ENCODE results near the gene MAOA. TPM values are rescaled to one million over a fixed set of nuclear protein-coding genes. Genes with fewer than 3 reads are reported as not detected.

The MAOA gene
- total and polyA plus RNA-seq, 9 of the 15 experiments (the other 6 are each of a cell fraction or from before 2014, with no cell fraction given), result 0.68 to 2.7 (median 1.9) TPM

DNA sequence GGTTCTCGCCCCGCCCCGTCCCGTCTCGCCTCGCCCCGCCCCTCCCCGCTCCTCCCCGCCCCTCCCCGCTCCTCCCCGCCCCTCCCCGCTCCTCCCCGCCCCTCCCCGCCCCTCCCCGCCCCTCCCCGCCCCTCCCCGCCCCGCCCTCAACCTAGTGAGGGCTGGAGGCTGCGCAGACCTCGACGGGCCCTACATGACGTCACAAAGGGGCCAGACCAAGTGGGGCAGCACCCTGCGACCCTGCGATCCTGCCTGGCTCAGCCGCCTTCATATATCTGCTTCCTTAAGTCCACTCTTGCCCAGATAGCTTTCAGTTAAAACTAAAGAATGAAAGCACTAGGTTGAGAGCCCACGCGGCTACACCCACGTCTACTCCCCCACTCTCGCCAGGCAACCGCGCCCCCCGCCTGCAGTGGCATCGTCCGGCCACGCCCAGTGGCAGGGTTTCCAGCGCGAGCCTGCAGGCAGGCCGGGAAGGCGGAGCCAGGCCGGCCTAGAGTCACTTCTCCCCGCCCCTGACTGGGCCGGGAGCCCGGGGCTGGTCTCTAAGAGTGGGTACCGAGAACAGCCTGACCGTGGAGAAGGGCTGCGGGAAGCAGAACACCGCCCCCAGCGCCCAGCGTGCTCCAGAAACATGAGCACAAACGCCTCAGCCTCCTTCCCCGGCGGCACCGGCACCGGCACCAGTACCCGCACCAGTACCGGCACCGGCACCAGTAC lies 1.5 kb upstream of the MAOA start:
- H3K9me1 ChIP-seq (ENCODE audit: control insufficient read depth, insufficient read depth, low read length), result no peaks in the 10 kb centered on the region
- peak; percentile 44 for FAIRE-seq
- peak; percentile 81 to 88 (median 83) for DNase-seq (ENCODE audit: extremely low read depth in 1 of 4, low spot score in 3 of 4)
- POLR2A ChIA-PET, result no interaction called here
- H3K4me2 ChIP-seq (ENCODE audit: insufficient read depth, low read length), result peak overlapping the region; percentile 74
- H3K4me3 ChIP-seq, result peak overlapping the region; percentile 43
- peak overlapping the region; percentile 74 to 91 for H3K9ac ChIP-seq (ENCODE audit: insufficient read depth in 1 of 2, low read depth in 2 of 2, low read length in 2 of 2)
- H3K27ac ChIP-seq (ENCODE audit: extremely low read depth, low read depth, low read length), result peak overlapping the region; percentile 94
- H3K36me3 ChIP-seq (ENCODE audit: control insufficient read depth, insufficient read depth, low read length), result no peaks in the 10 kb centered on the region
- H3K27me3 ChIP-seq (ENCODE audit: control insufficient read depth in 2 of 2, insufficient read depth in 2 of 2, low read length in 2 of 2), result no peaks in the 10 kb centered on the region
- peaks cover 0 to 15% of the 10 kb centered on the region in 2 experiments; a peak in 2 of 5 replicates for H3K4me1 ChIP-seq (replicated peaks in 1 of 2; ENCODE audit: control insufficient read depth in 2 of 2, insufficient read depth in 2 of 2, low read length in 2 of 2)
- intact Hi-C loops (cut with micrococcal nuclease) (no loop called here), in situ Hi-C loops (cut with MboI) (no loop called here)
- H3K79me2 ChIP-seq (ENCODE audit: control insufficient read depth, insufficient read depth, low read length), result no peaks in the 10 kb centered on the region
- peak; percentile 100 for ATAC-seq
- CTCF ChIA-PET (ENCODE audit: low intra/inter-chr PET ratio), result no interaction called here
- BruUV-seq (replicated peaks), result no TSS peak
- H3K9me3 ChIP-seq (replicated peaks; ENCODE audit: control insufficient read depth, insufficient read depth, low read depth, low read length), result no peaks in the 10 kb centered on the region
- under 1% methylated on average over 21 of the region's 57 CpGs for WGBS (ENCODE audit: insufficient coverage, low coverage, missing lambda C conversion rate)
- peak overlapping the region; percentile 97 for H2AFZ ChIP-seq (ENCODE audit: low read depth, low read length)
- no peaks in the 10 kb centered on the region for H4K20me1 ChIP-seq (replicated peaks; ENCODE audit: control insufficient read depth, insufficient read depth, low read length)
- no peak for TF ChIP-seq TARDBP (IDR thresholded peaks at IDR 0.05)
- TF ChIP-seq CSDE1 (IDR thresholded peaks at IDR 0.05), result no peak
- TF ChIP-seq EHMT2 (IDR thresholded peaks at IDR 0.05), result no peak
- 0 out of 2 replicates have a peak, but pooled peaks have one; percentile 4 for TF ChIP-seq ZNF316 (IDR thresholded peaks at IDR 0.05)
- no peak for TF ChIP-seq XRCC4 (IDR thresholded peaks at IDR 0.05; ENCODE audit: extremely low read depth, insufficient read depth, insufficient read length)
- 0 out of 2 replicates have a peak, but pooled peaks have one; percentile 38 for TF ChIP-seq SREBF1 (IDR thresholded peaks at IDR 0.05; ENCODE audit: borderline replicate concordance, low read depth, low read length)
- TF ChIP-seq FOXK2 (conservative IDR thresholded peaks at IDR 0.05 in 1 of 2, IDR thresholded peaks at IDR 0.05 in 1 of 2; ENCODE audit: low read depth in 2 of 2), result peak in 1 of 2 experiments; percentile 99; a peak in 2 of 4 replicates
- no peak for TF ChIP-seq TCF3 (CRISPR knock-in tag; IDR thresholded peaks at IDR 0.05)
- no peak for TF ChIP-seq STAT5B (CRISPR knock-in tag; IDR thresholded peaks at IDR 0.05)
- TF ChIP-seq ESRRB (CRISPR knock-in tag; IDR thresholded peaks at IDR 0.05; ENCODE audit: borderline replicate concordance), result no peak
- TF ChIP-seq NFRKB (IDR thresholded peaks at IDR 0.05; ENCODE audit: low read depth), result no peak
- no peak for TF ChIP-seq CBX1 (IDR thresholded peaks at IDR 0.05; ENCODE audit: low read depth)
- TF ChIP-seq, protein P1, sequence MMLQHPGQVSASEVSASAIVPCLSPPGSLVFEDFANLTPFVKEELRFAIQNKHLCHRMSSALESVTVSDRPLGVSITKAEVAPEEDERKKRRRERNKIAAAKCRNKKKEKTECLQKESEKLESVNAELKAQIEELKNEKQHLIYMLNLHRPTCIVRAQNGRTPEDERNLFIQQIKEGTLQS (IDR thresholded peaks at IDR 0.05), result peak; percentile 62; the same call in 1 of the 2 replicates
- TF ChIP-seq, protein P1 (CRISPR knock-in tag; conservative IDR thresholded peaks at IDR 0.05), result no peak
- TF ChIP-seq ELF2 (CRISPR knock-in tag; IDR thresholded peaks at IDR 0.05), result no peak
- TF ChIP-seq KDM2B (CRISPR knock-in tag; IDR thresholded peaks at IDR 0.05), result no peak
- TF ChIP-seq, protein P2, sequence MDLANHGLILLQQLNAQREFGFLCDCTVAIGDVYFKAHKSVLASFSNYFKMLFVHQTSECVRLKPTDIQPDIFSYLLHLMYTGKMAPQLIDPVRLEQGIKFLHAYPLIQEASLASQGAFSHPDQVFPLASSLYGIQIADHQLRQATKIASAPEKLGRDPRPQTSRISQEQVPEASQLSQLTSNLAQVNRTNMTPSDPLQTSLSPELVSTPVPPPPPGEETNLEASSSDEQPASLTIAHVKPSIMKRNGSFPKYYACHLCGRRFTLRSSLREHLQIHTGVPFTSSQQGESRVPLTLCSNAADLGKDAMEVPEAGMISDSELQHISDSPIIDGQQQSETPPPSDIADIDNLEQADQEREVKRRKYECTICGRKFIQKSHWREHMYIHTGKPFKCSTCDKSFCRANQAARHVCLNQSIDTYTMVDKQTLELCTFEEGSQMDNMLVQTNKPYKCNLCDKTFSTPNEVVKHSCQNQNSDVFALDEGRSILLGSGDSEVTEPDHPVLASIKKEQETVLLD (IDR thresholded peaks at IDR 0.05), result no peak
- peak; percentile 53 for TF ChIP-seq SP1 (CRISPR knock-in tag; IDR thresholded peaks at IDR 0.05)
- peak; percentile 94 for TF ChIP-seq TOE1 (IDR thresholded peaks at IDR 0.05; ENCODE audit: borderline replicate concordance)
- TF ChIP-seq TOE1 (CRISPR knock-in tag; IDR thresholded peaks at IDR 0.05; ENCODE audit: borderline replicate concordance, low read depth), result no peak
- TF ChIP-seq GABPA (tag; conservative IDR thresholded peaks at IDR 0.05; ENCODE audit: low read depth), result no peak
- no peak; the same call in 1 of the 2 replicates for TF ChIP-seq MAFF (IDR thresholded peaks at IDR 0.05; ENCODE audit: low read length)
- no peak for TF ChIP-seq BRD9 (IDR thresholded peaks at IDR 0.05; ENCODE audit: low read depth, partially characterized antibody)
- no peak for TF ChIP-seq PHB (CRISPR knock-in tag; IDR thresholded peaks at IDR 0.05)
- no peak for TF ChIP-seq LEF1 (IDR thresholded peaks at IDR 0.05)
